WERI-Rb-1 (cell line): ENCODE data around the gene RIC3.

Source experiments
- DNase-seq: peaks from one replicate; pipeline ENCODE4 v3.0.0-alpha.2; 2020
- H3K27ac ChIP-seq: fragments of 250-450 bp; sonication (Bioruptor Pico); 2 replicates; pipeline ENCODE4 v1.5.1; 2020; ENCODE audit warnings: mild to moderate bottlenecking, moderate library complexity
- H3K27me3 ChIP-seq: fragments of 250-450 bp; sonication (Bioruptor Pico); 2 replicates; pipeline ENCODE4 v1.5.1; 2021; ENCODE audit warnings: mild to moderate bottlenecking, low read depth, moderate library complexity; ENCODE audit not compliant: insufficient read depth, severe bottlenecking
- H3K36me3 ChIP-seq: fragments of 250-450 bp; sonication (Bioruptor Pico); 2 replicates; pipeline ENCODE4 v1.5.1; 2020; ENCODE audit warnings: mild to moderate bottlenecking, moderate library complexity
- H3K4me3 ChIP-seq: 2 replicates; pipeline ENCODE4 v1.5.1; 2011; ENCODE audit warnings: low read depth, mild to moderate bottlenecking, control low read depth, low read length
- H3K9me3 ChIP-seq: fragments of 250-450 bp; sonication (Bioruptor Pico); 2 replicates; pipeline ENCODE4 v1.5.1; 2021; ENCODE audit warnings: mild to moderate bottlenecking, moderate library complexity; ENCODE audit not compliant: severe bottlenecking
- TF ChIP-seq, protein P1 (sequence below): IDR thresholded peaks from 2 replicates; pipeline ENCODE4 v1.5.1; 2011; ENCODE audit warnings: low read depth, mild to moderate bottlenecking, control low read depth, inconsistent platforms, low read length

Gene RIC3

GRCh38 chr11:8067567-8067928 lies 101.3 kb downstream of the RIC3 start:
- no peak overlapping the region for H3K4me3 ChIP-seq
- H3K27me3 ChIP-seq: no peaks in the 10 kb centered on the region
- DNase-seq: no peak
- no peak overlapping the region for H3K27ac ChIP-seq
- no peaks in the 10 kb centered on the region for H3K36me3 ChIP-seq
- TF ChIP-seq, protein P1, sequence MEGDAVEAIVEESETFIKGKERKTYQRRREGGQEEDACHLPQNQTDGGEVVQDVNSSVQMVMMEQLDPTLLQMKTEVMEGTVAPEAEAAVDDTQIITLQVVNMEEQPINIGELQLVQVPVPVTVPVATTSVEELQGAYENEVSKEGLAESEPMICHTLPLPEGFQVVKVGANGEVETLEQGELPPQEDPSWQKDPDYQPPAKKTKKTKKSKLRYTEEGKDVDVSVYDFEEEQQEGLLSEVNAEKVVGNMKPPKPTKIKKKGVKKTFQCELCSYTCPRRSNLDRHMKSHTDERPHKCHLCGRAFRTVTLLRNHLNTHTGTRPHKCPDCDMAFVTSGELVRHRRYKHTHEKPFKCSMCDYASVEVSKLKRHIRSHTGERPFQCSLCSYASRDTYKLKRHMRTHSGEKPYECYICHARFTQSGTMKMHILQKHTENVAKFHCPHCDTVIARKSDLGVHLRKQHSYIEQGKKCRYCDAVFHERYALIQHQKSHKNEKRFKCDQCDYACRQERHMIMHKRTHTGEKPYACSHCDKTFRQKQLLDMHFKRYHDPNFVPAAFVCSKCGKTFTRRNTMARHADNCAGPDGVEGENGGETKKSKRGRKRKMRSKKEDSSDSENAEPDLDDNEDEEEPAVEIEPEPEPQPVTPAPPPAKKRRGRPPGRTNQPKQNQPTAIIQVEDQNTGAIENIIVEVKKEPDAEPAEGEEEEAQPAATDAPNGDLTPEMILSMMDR: no peak
- no peaks in the 10 kb centered on the region for H3K9me3 ChIP-seq

GRCh38 chr11:8066911-8067455 lies 101.8 kb downstream of the RIC3 start:
- H3K9me3 ChIP-seq: no peaks in the 10 kb centered on the region
- H3K27ac ChIP-seq: no peak overlapping the region
- no peaks in the 10 kb centered on the region for H3K36me3 ChIP-seq
- TF ChIP-seq, protein P1: no peak
- DNase-seq: no peak
- no peak overlapping the region for H3K4me3 ChIP-seq
- no peaks in the 10 kb centered on the region for H3K27me3 ChIP-seq

DNA sequence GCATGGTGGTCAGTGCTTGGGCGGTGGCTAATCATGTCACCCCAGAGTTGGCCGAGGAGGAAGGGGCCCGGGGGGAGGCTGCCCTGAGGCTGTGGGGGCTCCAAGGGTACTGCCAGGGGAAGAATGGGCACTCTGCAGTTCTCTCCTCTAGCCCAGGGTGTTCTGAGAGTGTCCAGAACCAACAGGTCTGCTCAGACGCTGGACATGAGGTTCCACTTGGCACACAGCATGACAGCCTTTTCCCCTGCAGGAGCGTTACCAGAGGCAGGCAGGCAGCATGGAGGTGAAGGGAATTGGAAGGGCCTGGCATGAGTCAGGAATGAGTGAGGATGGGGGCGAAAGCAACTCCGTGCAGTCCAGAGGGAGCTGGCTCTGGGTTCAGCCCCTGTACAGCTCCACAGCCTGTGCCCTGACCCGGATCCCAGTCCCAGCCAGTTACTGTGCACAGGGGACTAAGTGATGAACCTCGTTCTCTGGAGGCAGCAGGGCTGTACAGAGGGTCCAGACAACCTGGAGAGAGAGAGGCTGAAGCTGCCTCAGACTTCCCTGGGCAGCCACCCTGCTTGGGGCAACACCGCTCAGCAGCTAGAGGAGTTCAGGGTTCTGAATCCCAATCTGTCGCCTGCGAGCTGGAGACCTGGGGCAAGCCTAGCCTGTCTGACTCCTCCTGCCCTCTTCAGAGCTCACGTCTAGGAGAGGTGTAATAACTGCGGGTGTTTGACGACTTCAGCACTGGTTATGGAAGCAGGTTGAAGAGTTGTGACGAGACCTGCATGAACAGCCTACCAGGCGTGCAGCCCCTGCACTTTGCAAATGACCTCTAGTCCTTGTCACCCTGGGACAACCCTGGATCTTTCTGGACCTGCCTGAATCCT lies 102.6 kb downstream of the RIC3 start:
- no peak for DNase-seq
- Histone ChIP-seq H3K27ac (no peak overlapping the region), H3K27me3 (no peaks in the 10 kb centered on the region), H3K9me3 (no peaks in the 10 kb centered on the region), H3K4me3 (no peak overlapping the region), H3K36me3 (no peaks in the 10 kb centered on the region)
- TF ChIP-seq, protein P1: no peak

DNA sequence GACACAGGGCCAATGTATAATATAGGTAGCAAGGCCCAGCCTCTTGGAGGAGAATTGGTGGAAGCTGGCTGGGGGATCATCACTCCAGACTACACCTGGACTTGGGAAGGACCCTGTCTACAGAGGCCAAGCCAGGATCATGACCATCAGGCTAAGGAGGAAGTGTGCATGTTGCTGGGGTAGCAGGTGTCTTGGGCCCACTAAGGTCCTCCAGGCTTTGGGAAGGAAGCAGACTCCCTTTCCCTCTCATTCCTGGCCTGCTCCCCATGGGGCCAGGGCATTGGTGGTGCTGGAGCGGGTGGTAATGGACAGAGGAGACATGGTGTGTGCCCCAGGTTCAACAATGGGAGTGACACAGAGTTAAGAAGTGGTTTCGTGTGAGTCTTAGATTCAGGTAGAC lies 103.8 kb downstream of the RIC3 start:
- TF ChIP-seq, protein P1: no peak

GRCh38 chr11:8063324-8063723 lies 105.5 kb downstream of the RIC3 start:
- TF ChIP-seq, protein P1: no peak
- H3K36me3 ChIP-seq: no peaks in the 10 kb centered on the region
- H3K4me3 ChIP-seq: no peak overlapping the region
- no peak for DNase-seq
- H3K27ac ChIP-seq: no peak overlapping the region
- H3K27me3 ChIP-seq: no peaks in the 10 kb centered on the region
- no peaks in the 10 kb centered on the region for H3K9me3 ChIP-seq

More for the DNA sequence above, 103.8 kb downstream of the RIC3 start:
- DNase-seq: no peak
- no peaks in the 10 kb centered on the region for H3K27me3 ChIP-seq
- no peak overlapping the region for H3K27ac ChIP-seq
- H3K4me3 ChIP-seq: no peak overlapping the region
- H3K9me3 ChIP-seq: no peaks in the 10 kb centered on the region
- H3K36me3 ChIP-seq: no peaks in the 10 kb centered on the region
